Gastroesophageal sphincter (tissue), 4 donors: ENCODE results near the gene CFAP77. TPM values are rescaled to one million over a fixed set of nuclear protein-coding genes. Genes with fewer than 3 reads are reported as not detected.

Source experiments
- ATAC-seq: fragments of 150-250 bp; one replicate; pipeline ENCODE4 v1.9.1; 2016; ENCODE audit warnings: mild to moderate bottlenecking, moderate library complexity
- H3K27ac ChIP-seq, 4 donors: fragments of 200-600 bp; sonication (generic) in 3 of 4; 1 replicate in 3 of 4; 2 replicates in 1 of 4; pipeline ENCODE4 v1.5.1; 2016 to 2019
- H3K27me3 ChIP-seq: fragments of 200-600 bp; sonication (generic); one replicate; pipeline ENCODE4 v1.5.1; 2019
- H3K36me3 ChIP-seq, 2 donors: fragments of 200-600 bp; sonication (generic); one replicate each; pipeline ENCODE4 v1.5.1; 2019; ENCODE audit warnings: control low read depth in 1 of 2
- H3K4me1 ChIP-seq, 3 donors: fragments of 200-600 bp; sonication (generic); 1 replicate in 2 of 3; 2 replicates in 1 of 3; pipeline ENCODE4 v1.5.1; 2016 to 2019; ENCODE audit warnings: control low read depth in 2 of 3
- H3K4me3 ChIP-seq, 2 donors: fragments of 200-600 bp; sonication (generic); one replicate each; pipeline ENCODE4 v1.5.1; 2019; ENCODE audit warnings: mild to moderate bottlenecking in 1 of 2, moderate library complexity in 1 of 2
- H3K9me3 ChIP-seq, 3 donors: fragments of 200-600 bp; sonication (generic); one replicate each; pipeline ENCODE4 v1.5.1; 2017 to 2019; ENCODE audit warnings: control low read depth in 2 of 3
- CTCF ChIP-seq, 4 experiments: fragments of 200-600 bp in 2 of 4; fragments of 450-650 bp in 2 of 4; sonication (generic) in 1 of 4; IDR thresholded peaks; one replicate each; pipeline ENCODE4 v1.5.1; 2017 to 2019; ENCODE audit warnings: antibody characterized with exemption in 4 of 4, mild to moderate bottlenecking in 2 of 4, moderate library complexity in 2 of 4
- EP300 ChIP-seq: sonication (generic); formaldehyde crosslinking; IDR thresholded peaks from one replicate; pipeline ENCODE4 v1.6.1; 2017; ENCODE audit warnings: antibody characterized with exemption, mild to moderate bottlenecking
- POLR2A ChIP-seq, 2 donors: fragments of 450-650 bp; IDR thresholded peaks; one replicate each; pipeline ENCODE4 v1.6.1; 2017; ENCODE audit warnings: antibody characterized with exemption in 2 of 2, mild to moderate bottlenecking in 2 of 2, moderate library complexity in 1 of 2
- POLR2AphosphoS5 ChIP-seq: sonication (generic); formaldehyde crosslinking; IDR thresholded peaks from one replicate; pipeline ENCODE4 v1.6.1; 2017; ENCODE audit warnings: antibody characterized with exemption
- WGBS, 2 donors: methylation state at CpG; one replicate each; pipeline ENCODE4 v1.1.5; 2018; ENCODE audit warnings: low coverage in 1 of 2; 5-methylcytosine and 5-hydroxymethylcytosine counted together
- total RNA-seq, 4 donors: library from RNA; depleted of rRNA; stranded (reverse); fragments of >200 nt; gene quantifications; one replicate each; pipeline ENCODE4 v1.1.0, GENCODE V29; 2016

The CFAP77 gene
- total RNA-seq, 4 donors from 2014 or later: not detected

GRCh38 chr9:132430998-132431397, 21.0 kb downstream of the CFAP77 start:
- Histone ChIP-seq H3K4me1 (no peaks in the 10 kb centered on the region), H3K4me3 (no peak overlapping the region), H3K9me3 (no peaks in the 10 kb centered on the region), H3K27ac (no peak overlapping the region), H3K27me3 (peaks cover 88% of the 10 kb centered on the region), H3K36me3 (no peaks in the 10 kb centered on the region)
- TF ChIP-seq POLR2A (IDR thresholded peaks at IDR 0.05) (no peak), POLR2AphosphoS5 (no peak), CTCF (IDR thresholded peaks at IDR 0.05) (no peak), EP300 (no peak)
- no peak for ATAC-seq
- 46 to 57% methylated on average over 1 of the region's 1 CpG for WGBS, 2 donors

GRCh38 chr9:132434881-132435280, 24.9 kb downstream of the CFAP77 start:
- Histone ChIP-seq H3K36me3 (no peaks in the 10 kb centered on the region), H3K27ac (no peak overlapping the region), H3K4me3 (no peak overlapping the region), H3K4me1 (no peaks in the 10 kb centered on the region), H3K9me3 (no peaks in the 10 kb centered on the region), H3K27me3 (peaks cover 87% of the 10 kb centered on the region)
- WGBS, 2 donors: 37 to 59% methylated on average over 8 to 9 of the region's 10 CpGs
- no peak for TF ChIP-seq POLR2A (IDR thresholded peaks at IDR 0.05)
- no peak for TF ChIP-seq POLR2AphosphoS5
- no peak for TF ChIP-seq EP300
- no peak for TF ChIP-seq CTCF (IDR thresholded peaks at IDR 0.05)
- ATAC-seq: no peak

- no peaks in the 10 kb centered on the region for H3K36me3 ChIP-seq
- WGBS, 2 donors: 67% methylated on average over 1 of the region's 4 CpGs; no CpG with 5 or more reads in 1 of the 2 donors
- no peak overlapping the region for H3K27ac ChIP-seq
- TF ChIP-seq EP300: no peak
- TF ChIP-seq POLR2A (IDR thresholded peaks at IDR 0.05): no peak
- TF ChIP-seq CTCF (IDR thresholded peaks at IDR 0.05): no peak
- no peak for TF ChIP-seq POLR2AphosphoS5
- H3K27me3 ChIP-seq: peaks cover 92% of the 10 kb centered on the region
- H3K9me3 ChIP-seq: no peaks in the 10 kb centered on the region
- H3K4me1 ChIP-seq: no peaks in the 10 kb centered on the region
- no peak for ATAC-seq
- H3K4me3 ChIP-seq: no peak overlapping the region
Measured at GRCh38 chr9:132439153-132439552, 29.1 kb downstream of the CFAP77 start.

- TF ChIP-seq EP300 (no peak), POLR2A (IDR thresholded peaks at IDR 0.05) (no peak), CTCF (IDR thresholded peaks at IDR 0.05) (no peak), POLR2AphosphoS5 (no peak)
- no peak for ATAC-seq
- peaks cover 94% of the 10 kb centered on the region for H3K27me3 ChIP-seq
- H3K4me3 ChIP-seq: no peak overlapping the region
- 69 to 76% methylated on average over 5 of the region's 6 CpGs for WGBS, 2 donors
- H3K4me1 ChIP-seq: no peaks in the 10 kb centered on the region
- no peak overlapping the region for H3K27ac ChIP-seq
- no peaks in the 10 kb centered on the region for H3K9me3 ChIP-seq
- no peaks in the 10 kb centered on the region for H3K36me3 ChIP-seq
Measured at GRCh38 chr9:132440735-132441134, 30.7 kb downstream of the CFAP77 start.

- no peak for ATAC-seq
- H3K4me1 ChIP-seq: no peaks in the 10 kb centered on the region
- H3K9me3 ChIP-seq: no peaks in the 10 kb centered on the region
- WGBS, 2 donors: 50 to 67% methylated on average over 3 to 8 of the region's 10 CpGs
- H3K4me3 ChIP-seq: no peak overlapping the region
- H3K27me3 ChIP-seq: peaks cover 94% of the 10 kb centered on the region
- H3K36me3 ChIP-seq: no peaks in the 10 kb centered on the region
- TF ChIP-seq POLR2A (IDR thresholded peaks at IDR 0.05): no peak
- TF ChIP-seq EP300: no peak
- TF ChIP-seq POLR2AphosphoS5: no peak
- TF ChIP-seq CTCF (IDR thresholded peaks at IDR 0.05): no peak
- H3K27ac ChIP-seq: no peak overlapping the region
Measured at GRCh38 chr9:132441404-132441803, 31.4 kb downstream of the CFAP77 start.
